Activated CD8-positive, alpha-beta memory T cell treated with anti-CD3 and anti-CD28 coated beads, Interleukin-2, amount 10 ng/mL, durations not matched to agents 7 days and 5 days (primary cell): ENCODE results near the gene FDCSP. TPM values are rescaled to one million over a fixed set of nuclear protein-coding genes. Genes with fewer than 3 reads are reported as not detected.

ENCODE experiments used
- ATAC-seq: fragments of 150-1000 bp; cut with Tn5 transposase; one replicate; pipeline ENCODE4 v1.10.0; 2021; ENCODE audit warnings: moderate library complexity
- CTCF ChIA-PET: fragments of 350-600 bp; sonication (Branson Sonifier 250); formaldehyde crosslinking; loops from one replicate; lab custom pipeline; 2021; ENCODE audit warnings: antibody characterized with exemption; lab: Charles Lee
- DNase-seq: peaks from one replicate; pipeline ENCODE4 v3.0.0-alpha.2; 2020
- H3K27ac Mint-ChIP-seq: one replicate; pipeline ENCODE4 v1.8.0; 2021; ENCODE audit warnings: mild to moderate bottlenecking, mixed read lengths
- H3K27me3 Mint-ChIP-seq: one replicate; pipeline ENCODE4 v1.8.0; 2021; ENCODE audit warnings: mixed read lengths
- H3K36me3 Mint-ChIP-seq: one replicate; pipeline ENCODE4 v1.8.0; 2021; ENCODE audit warnings: mild to moderate bottlenecking, mixed read lengths
- H3K4me1 Mint-ChIP-seq: one replicate; pipeline ENCODE4 v1.8.0; 2021; ENCODE audit warnings: mixed read lengths
- H3K4me3 Mint-ChIP-seq: one replicate; pipeline ENCODE4 v1.8.0; 2021; ENCODE audit warnings: mild to moderate bottlenecking, moderate library complexity, mixed read lengths
- H3K9me3 Mint-ChIP-seq: one replicate; pipeline ENCODE4 v1.8.0; 2022; ENCODE audit warnings: low read depth, mixed read lengths
- total RNA-seq, 2 experiments: library from RNA; stranded (reverse); gene quantifications; one replicate each; pipeline ENCODE4 v1.2.3, GENCODE V29; 2021

Gene FDCSP
- total RNA-seq, 2 experiments from 2014 or later, result not detected

DNA sequence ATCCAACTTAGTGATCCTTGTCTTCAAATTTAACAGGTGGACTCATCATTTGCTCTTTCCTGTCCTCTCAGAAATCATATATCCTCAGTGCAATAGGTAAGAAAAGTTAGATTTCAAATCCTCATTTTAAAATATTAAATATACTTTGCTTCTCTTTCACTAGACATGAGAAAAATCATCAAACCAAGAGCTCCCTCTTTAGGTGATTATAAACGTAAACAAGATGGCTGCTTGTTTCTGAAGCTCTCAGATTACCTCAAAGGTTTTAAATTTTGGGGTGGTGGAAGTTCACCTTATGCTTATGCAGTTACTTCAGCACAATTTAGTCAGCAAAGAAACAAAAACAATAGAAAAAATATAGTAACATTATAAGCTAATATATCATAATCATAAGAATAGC lies 43.8 kb downstream of the FDCSP start:
- Mint-ChIP-seq H3K36me3 (no peaks in the 10 kb centered on the region), H3K27ac (no peak overlapping the region), H3K4me1 (no peaks in the 10 kb centered on the region), H3K9me3 (no peaks in the 10 kb centered on the region), H3K4me3 (no peak overlapping the region), H3K27me3 (no peaks in the 10 kb centered on the region)
- DNase-seq, result no peak
- CTCF ChIA-PET, result no interaction called here
- no peak for ATAC-seq

DNA sequence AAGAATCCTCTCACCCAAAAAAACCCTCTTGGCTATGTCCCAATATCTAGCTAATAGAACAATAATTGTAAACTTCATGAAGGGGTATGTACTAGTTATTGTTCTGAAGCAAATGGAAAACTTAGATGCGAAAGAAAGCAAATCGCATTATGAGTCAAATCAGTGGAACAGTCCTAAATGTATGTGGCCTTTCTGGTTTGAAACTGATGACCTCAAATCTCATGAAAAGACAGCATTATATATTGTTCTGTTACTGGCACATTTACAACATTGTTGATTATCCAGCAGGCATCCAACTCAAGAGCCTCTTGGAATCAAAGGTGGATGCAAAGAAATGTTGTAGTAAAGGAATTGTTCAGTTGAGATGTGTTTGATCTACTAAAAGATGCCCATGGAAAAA lies 51.2 kb downstream of the FDCSP start:
- Mint-ChIP-seq H3K4me1 (no peaks in the 10 kb centered on the region), H3K27ac (no peak overlapping the region), H3K27me3 (no peaks in the 10 kb centered on the region), H3K9me3 (no peaks in the 10 kb centered on the region), H3K4me3 (no peak overlapping the region), H3K36me3 (no peaks in the 10 kb centered on the region)
- CTCF ChIA-PET, result no interaction called here
- ATAC-seq (no peak), DNase-seq (no peak)

DNA sequence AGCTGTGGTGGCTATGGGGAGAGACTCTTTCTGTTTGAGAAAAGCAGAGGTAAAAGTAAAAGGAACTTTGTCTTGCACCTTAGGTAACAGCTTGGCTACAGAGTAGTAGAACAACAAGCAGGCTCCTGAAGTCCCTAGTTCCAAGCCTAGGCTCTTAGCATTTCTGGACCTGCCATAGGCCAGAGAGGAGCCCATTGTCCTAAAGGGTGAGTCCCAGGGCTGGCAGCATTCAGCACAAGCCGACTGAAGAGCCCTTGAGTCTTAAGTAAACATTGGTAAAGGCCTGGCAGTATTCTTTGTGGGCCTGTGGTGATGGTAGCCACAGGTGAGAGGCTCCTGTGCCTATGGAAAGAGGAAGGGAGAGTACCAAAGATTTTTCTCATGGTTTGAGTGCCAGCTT lies 54.6 kb downstream of the FDCSP start:
- Mint-ChIP-seq H3K36me3 (no peaks in the 10 kb centered on the region), H3K27ac (no peak overlapping the region), H3K9me3 (no peaks in the 10 kb centered on the region), H3K27me3 (no peaks in the 10 kb centered on the region), H3K4me3 (no peak overlapping the region), H3K4me1 (no peaks in the 10 kb centered on the region)
- DNase-seq (no peak), ATAC-seq (no peak)
- CTCF ChIA-PET, result no interaction called here

Other genes starting within 250 kb of the FDCSP start
- gene STATH, start 230.2 kb upstream of the FDCSP start, total RNA-seq, result not detected
- not detected for gene HTN3, start 197.7 kb upstream of the FDCSP start, total RNA-seq
- not detected for gene HTN1, start 175.7 kb upstream of the FDCSP start, total RNA-seq
- gene PRR27, start 71.9 kb upstream of the FDCSP start, total RNA-seq, result not detected
- gene ODAM, start 30.4 kb upstream of the FDCSP start, total RNA-seq, result not detected
- gene CSN3, start 16.5 kb downstream of the FDCSP start, total RNA-seq, result not detected
- not detected for gene CABS1, start 108.9 kb downstream of the FDCSP start, total RNA-seq
- gene SMR3A, start 134.6 kb downstream of the FDCSP start, total RNA-seq, result not detected
- gene SMR3B, start 157.0 kb downstream of the FDCSP start, total RNA-seq, result not detected
- not detected for gene OPRPN, start 171.8 kb downstream of the FDCSP start, total RNA-seq
- not detected for gene MUC7, start 246.1 kb downstream of the FDCSP start, total RNA-seq